A549 (cell line): ENCODE results near the gene ORC1.

ENCODE experiments used
- CEBPB ChIP-seq, 2 experiments: fragments of >200 bp in 1 of 2; sonication (Bioruptor Twin) in 1 of 2; formaldehyde crosslinking in 1 of 2; IDR thresholded peaks; 2 replicates each; pipeline ENCODE4 v1.6.1; 2012 to 2016
- CHD4 ChIP-seq: fragments of 200-600 bp; sonication (generic); IDR thresholded peaks from 2 replicates; pipeline ENCODE4 v1.6.1; 2016; ENCODE audit warnings: antibody characterized with exemption, mild to moderate bottlenecking, borderline replicate concordance
- MAZ ChIP-seq: fragments of 150-350 bp; IDR thresholded peaks from 2 replicates; pipeline ENCODE4 v1.6.1; 2014; ENCODE audit warnings: antibody characterized with exemption, low read depth, low read length, borderline replicate concordance
- MYC ChIP-seq: IDR thresholded peaks from 2 replicates; pipeline ENCODE4 v1.6.1; 2012; ENCODE audit warnings: mild to moderate bottlenecking, inconsistent platforms, low read length, improper control_type of control experiment, borderline replicate concordance
- RCOR1 ChIP-seq: fragments of 150-350 bp; IDR thresholded peaks from 2 replicates; pipeline ENCODE4 v1.6.1; 2014; ENCODE audit warnings: antibody characterized with exemption, low read length, low read depth
- TF ChIP-seq, protein P1 (sequence below): fragments of 200-600 bp; sonication (generic); IDR thresholded peaks from 2 replicates; pipeline ENCODE4 v1.6.1; 2016; ENCODE audit warnings: antibody characterized with exemption, mild to moderate bottlenecking, moderate library complexity

DNA sequence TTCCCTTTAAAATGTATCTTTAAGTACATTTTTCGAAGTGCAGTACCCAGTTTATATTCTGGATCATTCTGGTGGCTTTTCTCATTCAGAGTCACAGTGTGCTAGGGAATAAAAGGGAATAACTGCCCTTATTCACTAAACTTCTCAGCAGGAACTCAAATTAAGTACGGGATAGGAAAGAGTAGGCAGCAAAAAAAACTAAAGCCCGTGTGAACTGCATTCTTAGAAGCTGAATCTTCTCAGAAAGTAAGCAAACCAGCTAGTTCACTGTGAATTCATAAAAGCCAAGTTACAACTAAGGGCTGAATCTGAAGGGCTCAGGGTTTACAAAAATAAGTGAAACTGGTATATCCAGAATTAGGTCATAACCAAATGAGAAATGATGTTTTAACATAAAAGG lies 22.1 kb upstream of the ORC1 start:
- TF ChIP-seq RCOR1 (no peak), CHD4 (no peak), MYC (no peak), CEBPB (IDR thresholded peaks at IDR 0.05) (no peak), MAZ (no peak)
- TF ChIP-seq, protein P1, sequence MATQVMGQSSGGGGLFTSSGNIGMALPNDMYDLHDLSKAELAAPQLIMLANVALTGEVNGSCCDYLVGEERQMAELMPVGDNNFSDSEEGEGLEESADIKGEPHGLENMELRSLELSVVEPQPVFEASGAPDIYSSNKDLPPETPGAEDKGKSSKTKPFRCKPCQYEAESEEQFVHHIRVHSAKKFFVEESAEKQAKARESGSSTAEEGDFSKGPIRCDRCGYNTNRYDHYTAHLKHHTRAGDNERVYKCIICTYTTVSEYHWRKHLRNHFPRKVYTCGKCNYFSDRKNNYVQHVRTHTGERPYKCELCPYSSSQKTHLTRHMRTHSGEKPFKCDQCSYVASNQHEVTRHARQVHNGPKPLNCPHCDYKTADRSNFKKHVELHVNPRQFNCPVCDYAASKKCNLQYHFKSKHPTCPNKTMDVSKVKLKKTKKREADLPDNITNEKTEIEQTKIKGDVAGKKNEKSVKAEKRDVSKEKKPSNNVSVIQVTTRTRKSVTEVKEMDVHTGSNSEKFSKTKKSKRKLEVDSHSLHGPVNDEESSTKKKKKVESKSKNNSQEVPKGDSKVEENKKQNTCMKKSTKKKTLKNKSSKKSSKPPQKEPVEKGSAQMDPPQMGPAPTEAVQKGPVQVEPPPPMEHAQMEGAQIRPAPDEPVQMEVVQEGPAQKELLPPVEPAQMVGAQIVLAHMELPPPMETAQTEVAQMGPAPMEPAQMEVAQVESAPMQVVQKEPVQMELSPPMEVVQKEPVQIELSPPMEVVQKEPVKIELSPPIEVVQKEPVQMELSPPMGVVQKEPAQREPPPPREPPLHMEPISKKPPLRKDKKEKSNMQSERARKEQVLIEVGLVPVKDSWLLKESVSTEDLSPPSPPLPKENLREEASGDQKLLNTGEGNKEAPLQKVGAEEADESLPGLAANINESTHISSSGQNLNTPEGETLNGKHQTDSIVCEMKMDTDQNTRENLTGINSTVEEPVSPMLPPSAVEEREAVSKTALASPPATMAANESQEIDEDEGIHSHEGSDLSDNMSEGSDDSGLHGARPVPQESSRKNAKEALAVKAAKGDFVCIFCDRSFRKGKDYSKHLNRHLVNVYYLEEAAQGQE = no peak
